Measurements from ENCODE around the gene DPF3.

The DPF3 gene

DNA sequence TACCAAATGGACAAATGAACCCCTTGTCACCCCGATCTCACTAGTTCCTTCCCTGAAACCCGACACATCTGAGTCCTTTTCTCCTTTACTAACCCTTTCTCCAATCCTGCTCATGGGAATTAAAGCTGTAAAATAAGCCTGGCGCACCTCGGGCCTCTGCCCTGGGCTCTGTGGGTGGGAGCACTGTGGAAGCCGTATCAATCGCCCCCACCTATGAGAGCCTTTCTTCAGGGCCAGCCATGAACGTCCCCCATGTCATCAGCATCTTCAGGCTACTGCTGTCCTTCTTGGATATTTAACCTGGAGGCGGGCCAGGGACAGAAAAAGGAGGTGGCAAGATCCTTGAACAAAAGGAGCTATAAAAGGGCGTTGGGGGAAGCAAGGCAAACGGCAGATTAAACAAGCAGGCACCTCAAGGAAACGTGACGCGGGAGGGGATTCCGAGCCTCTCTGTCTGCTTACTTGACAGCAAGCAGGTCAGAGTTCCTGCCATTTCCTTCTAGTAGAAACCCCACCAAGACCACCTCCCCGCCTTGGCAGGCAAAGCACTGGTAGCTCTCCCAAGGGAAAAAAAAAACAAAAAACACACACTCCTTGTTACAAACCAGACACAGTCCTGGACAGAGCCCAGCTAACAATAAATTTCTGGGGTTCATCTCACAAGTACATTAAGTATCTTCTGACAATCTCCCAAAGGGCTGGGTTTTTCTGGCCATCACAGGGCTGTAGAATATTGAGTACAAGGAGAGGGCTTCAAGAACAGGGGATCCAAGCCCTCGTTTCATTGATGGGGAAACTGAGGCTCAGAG, 62.9 kb downstream of the DPF3 start:
- DNase-seq (ENCODE audit: low read depth): no peak
- no peaks in the 10 kb centered on the region for H3K27me3 ChIP-seq (replicated peaks; ENCODE audit: control insufficient read depth, insufficient read depth, low read length)
- H3K9ac ChIP-seq (ENCODE audit: low read length): no peak overlapping the region
- no peak overlapping the region for H3K4me3 ChIP-seq (ENCODE audit: low read length)
- no peaks in the 10 kb centered on the region for H3K9me3 ChIP-seq (ENCODE audit: control insufficient read depth, low read length)
- H3K4me1 ChIP-seq (ENCODE audit: control insufficient read depth, insufficient read depth, low read length): peaks cover 10% of the 10 kb centered on the region
- H3K36me3 ChIP-seq (ENCODE audit: control insufficient read depth, insufficient read depth, low read length, severe bottlenecking): no peaks in the 10 kb centered on the region

DNA sequence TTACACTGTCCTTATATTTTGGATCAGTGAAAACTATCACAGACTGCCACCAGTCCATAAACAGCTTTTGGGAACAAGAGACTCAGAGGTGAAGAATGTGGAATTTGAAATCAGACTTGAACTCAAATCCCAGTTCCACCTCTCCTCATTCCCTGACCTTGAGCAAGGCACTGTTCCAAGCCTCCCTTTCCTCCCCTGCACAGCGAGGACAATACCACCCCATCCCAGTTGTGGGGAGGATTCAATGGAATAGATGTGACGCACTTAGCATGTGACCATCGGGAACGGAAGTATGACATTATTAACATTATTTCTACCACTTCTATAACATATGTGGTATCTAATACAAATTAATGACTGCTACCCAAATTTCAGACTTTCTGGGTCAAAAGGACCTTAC, 63.5 kb downstream of the DPF3 start:
- H3K36me3 ChIP-seq (ENCODE audit: control insufficient read depth, insufficient read depth, low read length, severe bottlenecking): no peaks in the 10 kb centered on the region
- no peaks in the 10 kb centered on the region for H3K9me3 ChIP-seq (ENCODE audit: control insufficient read depth, low read length)
- no peak overlapping the region for H3K9ac ChIP-seq (ENCODE audit: low read length)
- no peaks in the 10 kb centered on the region for H3K27me3 ChIP-seq (replicated peaks; ENCODE audit: control insufficient read depth, insufficient read depth, low read length)
- DNase-seq (ENCODE audit: low read depth): no peak
- H3K4me3 ChIP-seq (ENCODE audit: low read length): no peak overlapping the region
- peaks cover 10% of the 10 kb centered on the region for H3K4me1 ChIP-seq (ENCODE audit: control insufficient read depth, insufficient read depth, low read length)

DNA sequence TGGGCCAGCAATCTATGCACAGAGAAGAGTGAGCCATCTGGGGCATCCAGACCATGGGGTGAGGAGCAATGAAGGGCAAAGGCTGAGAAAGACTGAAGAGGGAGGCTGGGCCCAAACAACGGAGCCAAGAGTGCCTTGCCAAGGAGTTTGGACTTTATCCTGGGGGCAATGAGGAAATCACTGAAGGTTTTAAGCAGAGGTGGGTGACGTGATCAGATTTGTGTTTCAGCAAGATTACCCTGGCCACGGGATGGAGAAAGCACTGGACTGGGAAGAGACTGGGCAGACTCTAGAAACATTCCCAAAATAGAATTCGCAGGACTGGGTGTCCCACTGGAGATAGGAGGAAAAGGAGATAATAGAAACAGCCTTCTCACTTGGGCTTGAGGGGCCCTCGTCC, 65.3 kb downstream of the DPF3 start:
- Histone ChIP-seq H3K4me1 (ENCODE audit: control insufficient read depth, insufficient read depth, low read length) (peaks cover 10% of the 10 kb centered on the region), H3K27me3 (replicated peaks; ENCODE audit: control insufficient read depth, insufficient read depth, low read length) (no peaks in the 10 kb centered on the region), H3K4me3 (ENCODE audit: low read length) (no peak overlapping the region), H3K36me3 (ENCODE audit: control insufficient read depth, insufficient read depth, low read length, severe bottlenecking) (no peaks in the 10 kb centered on the region), H3K9me3 (ENCODE audit: control insufficient read depth, low read length) (no peaks in the 10 kb centered on the region), H3K9ac (ENCODE audit: low read length) (no peak overlapping the region)
- no peak for DNase-seq (ENCODE audit: low read depth)

DNA sequence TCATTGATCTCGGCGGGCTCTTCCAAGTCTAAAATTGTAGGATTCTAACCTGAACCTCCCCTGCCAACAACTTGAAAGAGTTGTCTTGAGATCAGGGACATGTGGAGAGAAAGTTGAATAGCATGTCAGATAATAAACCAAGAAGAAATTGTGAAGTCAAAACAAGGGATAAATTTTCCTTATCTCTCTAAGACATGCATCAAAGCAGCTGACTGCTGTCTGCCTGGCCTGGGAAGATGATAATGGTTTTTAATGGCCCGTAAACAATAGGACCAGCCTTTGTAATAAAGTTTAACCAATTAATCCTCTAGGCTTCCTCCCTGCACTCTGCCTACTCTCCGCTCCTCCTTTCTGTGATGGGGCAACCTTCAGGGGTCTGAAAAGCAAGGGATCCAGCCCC, 67.9 kb downstream of the DPF3 start:
- H3K9ac ChIP-seq (ENCODE audit: low read length): no peak overlapping the region
- no peaks in the 10 kb centered on the region for H3K27me3 ChIP-seq (replicated peaks; ENCODE audit: control insufficient read depth, insufficient read depth, low read length)
- H3K36me3 ChIP-seq (ENCODE audit: control insufficient read depth, insufficient read depth, low read length, severe bottlenecking): no peaks in the 10 kb centered on the region
- peaks cover 8% of the 10 kb centered on the region for H3K4me1 ChIP-seq (ENCODE audit: control insufficient read depth, insufficient read depth, low read length)
- H3K9me3 ChIP-seq (ENCODE audit: control insufficient read depth, low read length): no peaks in the 10 kb centered on the region
- H3K4me3 ChIP-seq (ENCODE audit: low read length): no peak overlapping the region
- no peak for DNase-seq (ENCODE audit: low read depth)

DNA sequence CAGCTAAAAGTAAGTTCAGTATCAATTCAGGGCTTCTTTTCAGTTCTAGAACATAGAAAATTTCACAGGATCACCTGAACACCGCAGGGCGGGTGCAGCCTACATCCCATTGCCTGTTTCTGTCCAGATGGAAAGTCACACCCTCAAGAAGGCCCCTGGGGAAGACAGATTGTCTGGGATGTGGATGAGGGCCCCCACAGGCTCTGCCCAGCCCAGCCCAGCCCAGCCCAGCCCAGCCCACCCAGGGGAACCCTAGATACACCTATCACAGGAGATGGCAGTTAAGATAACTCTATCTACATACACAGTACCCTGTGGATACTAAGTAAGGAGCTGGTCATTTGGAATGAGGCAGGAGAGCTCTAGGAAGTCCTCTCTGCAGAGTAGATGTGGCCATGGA, 68.4 kb downstream of the DPF3 start:
- DNase-seq (ENCODE audit: low read depth): no peak
- Histone ChIP-seq H3K27me3 (replicated peaks; ENCODE audit: control insufficient read depth, insufficient read depth, low read length) (no peaks in the 10 kb centered on the region), H3K36me3 (ENCODE audit: control insufficient read depth, insufficient read depth, low read length, severe bottlenecking) (no peaks in the 10 kb centered on the region), H3K9ac (ENCODE audit: low read length) (no peak overlapping the region), H3K9me3 (ENCODE audit: control insufficient read depth, low read length) (no peaks in the 10 kb centered on the region), H3K4me3 (ENCODE audit: low read length) (no peak overlapping the region), H3K4me1 (ENCODE audit: control insufficient read depth, insufficient read depth, low read length) (peaks cover 4% of the 10 kb centered on the region)

DNA sequence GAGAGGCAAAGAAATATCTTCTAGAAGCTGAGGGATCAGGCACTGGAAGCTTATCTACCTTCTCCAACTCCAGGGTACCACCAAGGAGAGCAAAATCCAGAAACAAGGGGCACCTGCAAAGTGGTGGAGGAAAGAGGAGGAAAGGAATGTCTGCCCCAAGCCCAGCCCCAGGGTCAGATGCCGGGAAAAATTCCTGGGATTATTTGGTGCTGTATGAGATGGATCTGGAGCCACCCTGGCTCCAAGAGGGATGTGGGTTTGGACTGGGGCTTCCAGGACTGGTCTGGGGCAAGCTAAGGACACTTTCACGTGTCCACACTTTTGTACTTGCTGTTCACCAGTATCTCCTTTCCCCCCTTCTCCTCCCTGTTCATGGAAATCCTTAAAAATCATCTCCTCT, 69.8 kb downstream of the DPF3 start:
- H3K4me1 ChIP-seq (ENCODE audit: control insufficient read depth, insufficient read depth, low read length): no peaks in the 10 kb centered on the region
- peaks cover 1% of the 10 kb centered on the region for H3K9me3 ChIP-seq (ENCODE audit: control insufficient read depth, low read length)
- H3K4me3 ChIP-seq (ENCODE audit: low read length): no peak overlapping the region
- H3K9ac ChIP-seq (ENCODE audit: low read length): no peak overlapping the region
- no peaks in the 10 kb centered on the region for H3K36me3 ChIP-seq (ENCODE audit: control insufficient read depth, insufficient read depth, low read length, severe bottlenecking)
- no peak for DNase-seq (ENCODE audit: low read depth)
- no peaks in the 10 kb centered on the region for H3K27me3 ChIP-seq (replicated peaks; ENCODE audit: control insufficient read depth, insufficient read depth, low read length)

DNA sequence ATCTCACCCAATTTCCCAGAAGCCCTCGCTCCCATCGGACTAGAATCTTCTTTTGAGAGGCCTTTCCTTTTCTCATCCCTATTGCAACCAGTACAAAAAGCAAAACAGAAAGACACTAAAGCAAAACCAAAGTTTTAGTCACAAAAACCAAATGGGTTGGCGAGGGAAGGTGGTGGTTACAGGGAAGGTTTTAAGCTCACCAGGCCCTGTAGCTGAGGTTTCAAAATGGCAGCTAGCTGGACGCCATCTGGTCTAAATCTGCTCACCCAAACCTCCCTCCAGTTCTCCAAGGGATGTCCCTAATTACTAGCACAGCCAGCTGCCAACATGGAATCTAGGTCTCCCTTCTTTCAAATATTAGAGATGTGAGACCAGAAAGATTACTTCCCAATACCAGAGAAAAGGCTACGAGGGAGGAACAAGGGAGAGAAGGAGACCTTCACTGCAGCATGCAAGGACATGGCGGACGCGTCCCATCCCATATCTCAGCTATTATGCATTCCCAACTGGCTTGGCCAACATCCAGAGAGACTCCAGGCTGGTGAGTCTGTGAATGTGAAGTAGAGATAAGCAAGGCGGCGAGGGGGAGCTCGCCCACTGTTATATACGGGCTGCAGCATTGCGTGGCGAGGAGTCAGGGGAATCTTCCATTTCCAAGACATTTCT, 70.8 kb downstream of the DPF3 start:
- H3K36me3 ChIP-seq (ENCODE audit: control insufficient read depth, insufficient read depth, low read length, severe bottlenecking): no peaks in the 10 kb centered on the region
- H3K9me3 ChIP-seq (ENCODE audit: control insufficient read depth, low read length): peaks cover 5% of the 10 kb centered on the region
- no peaks in the 10 kb centered on the region for H3K4me1 ChIP-seq (ENCODE audit: control insufficient read depth, insufficient read depth, low read length)
- H3K4me3 ChIP-seq (ENCODE audit: low read length): no peak overlapping the region
- no peak overlapping the region for H3K9ac ChIP-seq (ENCODE audit: low read length)
- no peaks in the 10 kb centered on the region for H3K27me3 ChIP-seq (replicated peaks; ENCODE audit: control insufficient read depth, insufficient read depth, low read length)
- no peak for DNase-seq (ENCODE audit: low read depth)

DNA sequence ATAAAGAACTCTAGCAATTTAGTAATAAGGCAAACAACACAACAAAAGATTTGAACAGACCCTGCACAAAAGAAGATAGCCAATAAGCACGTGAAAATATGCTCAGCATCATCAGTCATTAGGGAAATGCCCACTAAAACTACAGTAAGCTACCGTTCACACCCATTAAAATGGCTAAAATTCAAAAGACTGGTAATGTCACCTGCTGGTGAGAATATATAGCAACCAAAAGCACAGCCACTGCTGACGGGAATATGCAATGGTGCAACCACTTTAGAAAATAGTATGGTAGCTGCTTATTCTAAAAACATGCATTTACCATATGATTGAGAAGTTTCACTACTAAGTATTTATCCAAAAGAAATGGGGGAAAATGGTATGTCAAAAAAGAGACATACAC, 74.9 kb downstream of the DPF3 start:
- H3K4me1 ChIP-seq (ENCODE audit: control insufficient read depth, insufficient read depth, low read length): no peaks in the 10 kb centered on the region
- no peaks in the 10 kb centered on the region for H3K27me3 ChIP-seq (replicated peaks; ENCODE audit: control insufficient read depth, insufficient read depth, low read length)
- no peaks in the 10 kb centered on the region for H3K36me3 ChIP-seq (ENCODE audit: control insufficient read depth, insufficient read depth, low read length, severe bottlenecking)
- H3K9ac ChIP-seq (ENCODE audit: low read length): no peak overlapping the region
- peaks cover 5% of the 10 kb centered on the region for H3K9me3 ChIP-seq (ENCODE audit: control insufficient read depth, low read length)
- no peak for DNase-seq (ENCODE audit: low read depth)
- no peak overlapping the region for H3K4me3 ChIP-seq (ENCODE audit: low read length)

DNA sequence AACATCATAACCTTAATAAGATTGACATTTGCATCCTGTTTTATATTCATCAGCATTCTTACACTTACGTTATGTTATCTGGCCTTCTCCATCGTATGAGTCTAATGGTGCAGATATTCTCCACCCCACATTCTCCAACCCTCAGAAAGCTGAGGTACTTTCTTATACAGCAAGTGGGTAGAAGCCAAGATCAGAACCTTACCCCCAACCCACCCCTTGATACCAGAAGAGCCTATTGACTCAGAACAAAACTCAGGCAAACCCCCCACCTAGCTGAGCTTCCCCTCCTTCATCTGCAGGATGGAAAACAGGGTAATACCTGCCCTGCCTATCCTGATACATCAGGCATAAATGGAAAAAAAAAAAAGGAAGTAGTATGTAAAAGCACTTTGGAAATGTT, 77.6 kb downstream of the DPF3 start:
- Histone ChIP-seq H3K4me1 (ENCODE audit: control insufficient read depth, insufficient read depth, low read length) (no peaks in the 10 kb centered on the region), H3K4me3 (ENCODE audit: low read length) (no peak overlapping the region), H3K9me3 (ENCODE audit: control insufficient read depth, low read length) (peaks cover 5% of the 10 kb centered on the region), H3K36me3 (ENCODE audit: control insufficient read depth, insufficient read depth, low read length, severe bottlenecking) (no peaks in the 10 kb centered on the region), H3K9ac (ENCODE audit: low read length) (no peak overlapping the region), H3K27me3 (replicated peaks; ENCODE audit: control insufficient read depth, insufficient read depth, low read length) (no peaks in the 10 kb centered on the region)
- DNase-seq (ENCODE audit: low read depth): no peak

DNA sequence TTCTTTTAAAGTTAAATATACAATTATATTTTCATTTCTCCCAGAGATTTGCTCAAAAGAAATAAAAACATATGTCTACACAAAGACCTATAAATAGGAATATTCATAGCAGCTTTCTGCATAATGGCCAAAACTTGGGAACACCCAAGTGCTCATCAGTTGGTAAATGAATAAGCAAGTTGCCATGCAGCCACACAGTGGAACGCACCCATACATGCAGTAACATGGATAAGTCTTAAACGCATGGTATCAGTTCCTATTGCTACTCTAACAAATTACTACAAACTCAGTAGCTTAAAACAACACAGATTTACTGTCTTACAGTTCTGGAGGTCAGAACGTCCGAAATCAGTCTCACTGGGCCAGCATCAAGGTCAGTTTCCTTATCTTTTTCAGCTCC, 78.5 kb downstream of the DPF3 start:
- no peaks in the 10 kb centered on the region for H3K27me3 ChIP-seq (replicated peaks; ENCODE audit: control insufficient read depth, insufficient read depth, low read length)
- H3K9ac ChIP-seq (ENCODE audit: low read length): no peak overlapping the region
- no peak overlapping the region for H3K4me3 ChIP-seq (ENCODE audit: low read length)

DNA sequence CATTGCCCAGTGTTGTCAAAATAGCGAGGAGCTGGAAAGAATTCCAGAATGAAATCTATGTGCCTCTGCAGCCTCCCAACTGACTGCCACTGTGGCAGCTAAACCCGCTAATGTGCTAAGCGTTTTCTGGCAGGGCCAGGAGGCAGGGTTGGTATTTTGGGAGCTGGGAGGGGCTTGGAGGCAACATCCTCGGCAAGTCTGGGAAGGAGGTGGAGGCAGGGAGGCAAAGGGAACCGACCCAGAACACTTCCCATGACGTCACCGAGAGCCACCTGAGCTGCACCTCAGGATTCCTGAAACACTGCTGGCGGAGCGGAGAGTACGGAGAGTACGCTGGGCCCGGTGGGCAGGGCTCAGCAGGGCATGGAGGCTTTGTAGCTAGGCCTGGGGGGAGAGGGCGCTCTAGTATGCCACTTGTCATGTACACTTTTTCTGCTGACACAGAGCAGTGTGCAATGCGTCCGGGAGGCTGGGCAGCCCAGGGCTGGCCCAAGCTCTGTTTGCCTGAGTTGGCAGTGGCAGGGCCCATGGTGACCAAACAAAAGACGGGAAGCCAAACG, 81.5 kb downstream of the DPF3 start:
- no peak for DNase-seq (ENCODE audit: low read depth)

More for the DNA sequence above, 78.5 kb downstream of the DPF3 start:
- H3K36me3 ChIP-seq (ENCODE audit: control insufficient read depth, insufficient read depth, low read length, severe bottlenecking): no peaks in the 10 kb centered on the region
- H3K9me3 ChIP-seq (ENCODE audit: control insufficient read depth, low read length): peaks cover 5% of the 10 kb centered on the region
- no peak for DNase-seq (ENCODE audit: low read depth)
- H3K4me1 ChIP-seq (ENCODE audit: control insufficient read depth, insufficient read depth, low read length): no peaks in the 10 kb centered on the region

More for the DNA sequence above, 81.5 kb downstream of the DPF3 start:
- no peaks in the 10 kb centered on the region for H3K9me3 ChIP-seq (ENCODE audit: control insufficient read depth, low read length)
- H3K4me1 ChIP-seq (ENCODE audit: control insufficient read depth, insufficient read depth, low read length): no peaks in the 10 kb centered on the region
- no peak overlapping the region for H3K9ac ChIP-seq (ENCODE audit: low read length)
- no peaks in the 10 kb centered on the region for H3K27me3 ChIP-seq (replicated peaks; ENCODE audit: control insufficient read depth, insufficient read depth, low read length)
- no peaks in the 10 kb centered on the region for H3K36me3 ChIP-seq (ENCODE audit: control insufficient read depth, insufficient read depth, low read length, severe bottlenecking)
- no peak overlapping the region for H3K4me3 ChIP-seq (ENCODE audit: low read length)
